K562 treated with DMSO at 1 percent for 12 hours (cell line): ENCODE measurements around the gene DDX31. TPM values are rescaled to one million over a fixed set of nuclear protein-coding genes. Genes with fewer than 3 reads are reported as not detected.

Experiments used
- total RNA-seq: library from RNA; unstranded; fragments of 300-600 nt; gene quantifications from 2 replicates; pipeline ENCODE4 v1.2.3, GENCODE V29; 2022; ENCODE audit not compliant: insufficient read depth

The DDX31 gene
- 5.6 and 8.5 TPM in 2 replicates for total RNA-seq

GRCh38 chr9:132669698-132670456 lies at the start of gene DDX31:
Gene DDX31, minus strand, starts transcription at chr9:132669983. Its CDS starts 49 bp downstream, at chr9:132669934.

GRCh38 chr9:132670457-132671391 lies 941 bp upstream of the DDX31 start, which contains the start of gene GTF3C4:
Gene GTF3C4, plus strand, starts transcription at chr9:132670464. Its CDS starts 135 bp downstream, at chr9:132670599.

GRCh38 chr9:132582276-132582785 lies 87.5 kb downstream of the DDX31 start, which contains the start of gene BARHL1:
Gene BARHL1, plus strand, starts transcription at chr9:132582606. Its CDS starts 192 bp downstream, at chr9:132582798.

Other genes with a start within 250 kb of the DDX31 start
- not detected in 2 replicates for gene BARHL1, start 87.4 kb downstream of the DDX31 start, total RNA-seq
- 2.5 and 11.2 TPM in 2 replicates for gene GTF3C4, start 481 bp upstream of the DDX31 start, total RNA-seq
- gene AK8, start 208.3 kb upstream of the DDX31 start, total RNA-seq, result 3.3 TPM in 1 of 2 replicates, not detected in the other
- 0.53 and 1.7 TPM in 2 replicates for gene SPACA9, start 208.9 kb upstream of the DDX31 start, total RNA-seq